Progenitor cell of endocrine pancreas (in vitro differentiated cells): ENCODE results near the gene REXO1. TPM values are rescaled to one million over a fixed set of nuclear protein-coding genes. Genes with fewer than 3 reads are reported as not detected.

Experiments used
- DNase-seq: peaks from one replicate; pipeline ENCODE4 v3.0.0; 2021; ENCODE audit warnings: low spot score; ENCODE audit not compliant: unreplicated experiment
- H3K27ac Mint-ChIP-seq: 2 replicates; pipeline ENCODE4 v1.8.0; 2021; ENCODE audit warnings: mild to moderate bottlenecking, moderate library complexity, mixed read lengths
- H3K27me3 Mint-ChIP-seq: 2 replicates; pipeline ENCODE4 v1.8.0; 2021; ENCODE audit warnings: mixed read lengths
- H3K36me3 Mint-ChIP-seq: 2 replicates; pipeline ENCODE4 v1.8.0; 2022; ENCODE audit warnings: mixed read lengths; ENCODE audit not compliant: insufficient read depth
- H3K4me1 Mint-ChIP-seq: 2 replicates; pipeline ENCODE4 v1.8.0; 2021; ENCODE audit warnings: low read depth, mixed read lengths
- H3K4me3 Mint-ChIP-seq: 2 replicates; pipeline ENCODE4 v1.8.0; 2021; ENCODE audit warnings: low read depth, mild to moderate bottlenecking, moderate library complexity, mixed read lengths
- H3K9me3 Mint-ChIP-seq: 2 replicates; pipeline ENCODE4 v1.8.0; 2021; ENCODE audit warnings: low read depth, mixed read lengths
- CTCF ChIP-seq: fragments of 200-600 bp; sonication (generic); IDR thresholded peaks from one replicate; pipeline ENCODE4 v1.5.0; 2021; ENCODE audit warnings: antibody characterized with exemption, mild to moderate bottlenecking; ENCODE audit not compliant: unreplicated experiment
- total RNA-seq: library from RNA; stranded (reverse); gene quantifications from 2 replicates; pipeline ENCODE4 v1.2.1, GENCODE V29; 2021

REXO1 gene
- total RNA-seq, 1 donor from 2014 or later: 42.8 TPM

DNA sequence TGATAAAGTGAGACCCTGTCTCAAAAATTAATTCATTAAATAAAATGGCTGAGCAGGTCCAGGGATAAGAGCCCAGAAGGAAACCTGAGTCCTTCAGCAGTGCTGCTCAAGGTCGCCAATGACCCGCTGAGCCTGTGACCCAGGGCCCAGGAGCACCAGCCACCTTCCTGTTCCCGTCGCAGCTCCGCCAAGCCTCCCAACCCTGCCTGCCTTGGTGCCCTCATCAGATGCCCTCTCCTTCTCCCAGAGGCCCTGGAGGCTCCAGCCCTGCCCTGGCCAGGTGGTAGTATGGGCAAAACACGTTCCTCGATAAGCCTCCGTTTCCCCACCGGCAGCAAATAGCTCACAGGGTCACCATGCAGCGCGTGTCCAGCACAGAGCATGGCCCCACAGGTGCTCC, 2.6 kb downstream of the REXO1 start:
- Mint-ChIP-seq H3K27me3 (no peaks in the 10 kb centered on the region), H3K36me3 (no peaks in the 10 kb centered on the region), H3K4me3 (no peak overlapping the region), H3K9me3 (no peaks in the 10 kb centered on the region), H3K27ac (peak overlapping the region; percentile 64), H3K4me1 (peaks cover 12% of the 10 kb centered on the region)
- no peak for DNase-seq
- no peak for TF ChIP-seq CTCF

DNA sequence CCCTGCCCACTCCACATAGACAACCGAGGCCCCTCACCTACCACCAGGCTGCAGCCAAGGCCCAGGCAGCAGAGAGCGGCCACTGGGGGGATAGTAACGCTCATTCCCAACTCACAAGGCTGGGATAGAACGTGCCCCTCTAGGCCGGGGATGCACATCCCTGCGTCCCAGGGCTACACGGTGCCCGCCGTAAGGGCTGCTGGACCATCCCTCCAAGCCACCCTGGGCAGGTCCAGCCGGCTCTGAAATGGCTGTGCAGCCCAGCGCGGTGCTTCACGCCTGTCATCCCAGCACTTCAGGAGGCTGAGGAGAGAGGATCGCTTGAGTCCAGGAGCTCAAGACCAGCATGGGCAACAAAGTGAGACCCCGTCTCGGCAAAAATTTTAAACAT, 3.2 kb downstream of the REXO1 start:
- TF ChIP-seq CTCF: no peak
- no peaks in the 10 kb centered on the region for H3K27me3 Mint-ChIP-seq
- peaks cover 12% of the 10 kb centered on the region for H3K4me1 Mint-ChIP-seq
- H3K4me3 Mint-ChIP-seq: no peak overlapping the region
- no peak overlapping the region for H3K27ac Mint-ChIP-seq
- H3K36me3 Mint-ChIP-seq: no peaks in the 10 kb centered on the region
- H3K9me3 Mint-ChIP-seq: no peaks in the 10 kb centered on the region
- no peak for DNase-seq

DNA sequence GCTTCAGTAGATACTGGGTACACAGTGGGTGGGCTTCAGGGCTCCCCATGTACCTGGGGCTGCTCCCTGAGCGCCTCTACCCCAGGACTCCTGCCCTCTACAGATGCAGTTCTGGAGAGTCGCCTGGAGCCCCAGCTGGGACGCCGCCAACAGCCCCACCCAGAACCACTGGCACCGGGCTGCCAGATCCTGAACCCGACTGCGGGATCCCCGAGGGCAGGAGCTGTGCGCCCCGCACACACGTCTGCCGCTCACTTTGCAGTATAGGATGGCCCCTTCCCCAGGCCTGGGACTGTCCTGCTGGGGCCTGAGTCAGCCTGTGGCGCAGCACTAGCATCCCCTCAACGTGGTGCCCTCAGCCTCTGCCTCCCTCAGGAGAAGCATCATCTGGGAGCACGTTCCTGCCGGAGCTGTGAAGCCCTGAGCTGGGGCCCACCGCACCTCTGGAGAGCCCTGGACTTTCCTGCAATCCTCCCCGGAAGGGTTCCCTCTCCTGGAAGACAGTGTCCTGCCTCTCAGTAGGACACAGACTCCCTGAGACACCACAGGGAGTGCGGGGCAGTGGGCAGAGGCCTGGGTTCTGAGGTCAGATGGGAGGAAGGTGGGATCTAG, 3.7 kb downstream of the REXO1 start:
- Mint-ChIP-seq H3K4me1 (peaks cover 12% of the 10 kb centered on the region), H3K9me3 (no peaks in the 10 kb centered on the region), H3K27ac (no peak overlapping the region), H3K27me3 (no peaks in the 10 kb centered on the region), H3K36me3 (no peaks in the 10 kb centered on the region), H3K4me3 (no peak overlapping the region)
- TF ChIP-seq CTCF: no peak
- DNase-seq: no peak

DNA sequence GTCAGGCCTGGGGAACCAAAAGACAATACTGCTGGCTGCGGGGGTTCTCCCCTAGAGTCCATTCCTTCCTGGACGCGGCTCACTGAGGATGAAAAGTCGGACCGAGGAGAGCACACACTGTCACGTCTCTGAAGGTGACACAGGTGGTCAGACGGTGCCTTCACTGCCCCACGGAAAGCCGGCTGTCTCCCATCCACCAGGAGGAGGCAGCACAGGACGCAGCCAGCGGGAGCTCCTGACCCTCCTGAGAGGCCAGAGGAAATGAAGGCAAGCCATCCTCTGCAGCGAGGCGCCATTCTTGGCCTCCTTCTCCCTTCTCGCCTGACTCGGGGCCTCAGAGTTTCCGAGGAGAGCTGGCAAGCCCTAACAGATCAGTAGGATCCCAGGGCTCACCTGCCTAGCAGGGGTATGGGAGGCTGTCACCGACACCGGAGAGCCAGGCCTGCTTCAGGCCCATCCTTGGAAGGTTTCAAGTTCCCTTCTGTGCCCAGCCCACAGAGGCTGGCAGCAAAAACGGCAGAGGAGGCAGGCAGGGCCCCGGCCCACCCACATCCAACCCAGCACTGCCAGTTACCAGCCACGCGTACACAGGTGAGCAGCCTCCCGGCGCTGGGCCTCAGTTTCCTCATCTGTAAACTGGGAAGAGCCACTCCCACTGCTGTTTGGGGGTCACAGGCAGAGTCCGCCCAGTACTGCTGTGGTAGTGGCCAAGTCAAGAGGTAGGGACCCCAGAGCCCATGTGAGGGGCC, 4.5 kb downstream of the REXO1 start:
- Mint-ChIP-seq H3K27ac (no peak overlapping the region), H3K36me3 (no peaks in the 10 kb centered on the region), H3K9me3 (no peaks in the 10 kb centered on the region), H3K4me3 (no peak overlapping the region), H3K27me3 (no peaks in the 10 kb centered on the region), H3K4me1 (peaks cover 12% of the 10 kb centered on the region)
- TF ChIP-seq CTCF: peak; percentile 11
- no peak for DNase-seq

GRCh38 chr19:1843116-1843515, 5.2 kb downstream of the REXO1 start:
- DNase-seq: no peak
- no peak for TF ChIP-seq CTCF
- H3K36me3 Mint-ChIP-seq: no peaks in the 10 kb centered on the region
- no peaks in the 10 kb centered on the region for H3K27me3 Mint-ChIP-seq
- H3K4me1 Mint-ChIP-seq: peaks cover 12% of the 10 kb centered on the region
- H3K27ac Mint-ChIP-seq: no peak overlapping the region
- no peak overlapping the region for H3K4me3 Mint-ChIP-seq
- no peaks in the 10 kb centered on the region for H3K9me3 Mint-ChIP-seq
